ENCODE measurements around the gene ALPL.

The ALPL gene

GRCh38 chr1:21576031-21576797, 67.0 kb downstream of the ALPL start:
- no peak for DNase-seq (ENCODE audit: low read depth)

GRCh38 chr1:21576798-21577187, 67.6 kb downstream of the ALPL start:
- DNase-seq (ENCODE audit: low read depth) = no peak

- DNase-seq (ENCODE audit: low read depth) = no peak
These were observed 68.1 kb downstream of the ALPL start for GRCh38 chr1:21577324-21577723.

DNA sequence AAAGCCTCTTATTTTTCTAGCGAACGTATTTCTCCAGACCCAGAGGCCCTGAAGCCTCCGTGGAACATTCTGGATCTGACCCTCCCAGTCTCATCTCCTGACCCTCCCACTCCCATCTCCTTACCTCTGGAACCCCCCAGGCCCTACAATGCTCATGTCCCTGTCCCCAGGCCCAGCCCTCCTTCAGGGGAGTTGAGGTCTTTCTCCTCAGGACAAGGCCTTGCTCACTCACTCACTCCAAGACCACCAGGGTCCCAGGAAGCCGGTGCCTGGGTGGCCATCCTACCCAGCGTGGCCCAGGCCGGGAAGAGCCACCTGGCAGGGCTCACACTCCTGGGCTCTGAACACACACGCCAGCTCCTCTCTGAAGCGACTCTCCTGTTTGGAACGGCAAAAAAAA, 68.7 kb downstream of the ALPL start:
- DNase-seq (ENCODE audit: low read depth) = no peak

DNA sequence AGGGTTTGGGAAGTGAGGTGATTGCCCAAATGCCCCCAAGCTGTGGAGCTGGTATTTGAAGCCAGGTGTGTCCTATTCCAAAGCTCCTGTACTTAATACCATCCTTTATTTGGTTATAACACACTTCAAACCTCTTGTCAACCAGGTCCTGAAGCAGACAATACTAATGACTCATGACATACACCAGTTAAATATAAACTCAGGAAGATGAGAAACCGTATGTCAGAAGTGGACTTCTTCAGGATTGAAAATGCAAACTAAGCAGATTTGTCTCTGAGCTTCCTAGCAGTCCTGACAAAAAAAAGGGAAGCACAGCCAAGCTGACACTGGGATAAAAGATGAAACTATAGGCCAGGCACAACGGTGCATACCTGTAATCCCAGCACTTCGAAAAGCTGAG, 70.6 kb downstream of the ALPL start:
- DNase-seq (ENCODE audit: low read depth) = no peak

DNA sequence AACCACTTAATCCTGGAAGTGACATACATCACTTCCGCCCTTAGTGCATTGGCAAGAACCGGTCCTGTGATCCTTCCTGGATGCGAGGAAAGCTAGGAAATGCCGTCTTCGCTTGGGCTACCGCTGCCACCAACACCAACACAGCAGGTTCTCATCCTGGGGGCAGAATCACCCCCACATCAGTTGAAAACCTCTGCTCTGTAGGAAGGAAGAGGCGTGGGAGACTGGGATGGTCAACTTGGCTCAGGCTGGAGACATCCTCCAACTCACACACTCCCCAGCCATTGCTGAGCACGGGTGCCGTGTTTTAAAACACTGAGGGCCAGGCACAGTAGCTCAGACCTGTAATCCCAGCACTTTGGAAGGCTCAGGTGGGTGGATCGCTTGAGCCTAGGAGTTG, 74.9 kb downstream of the ALPL start:
- no peak for DNase-seq (ENCODE audit: low read depth)

DNA sequence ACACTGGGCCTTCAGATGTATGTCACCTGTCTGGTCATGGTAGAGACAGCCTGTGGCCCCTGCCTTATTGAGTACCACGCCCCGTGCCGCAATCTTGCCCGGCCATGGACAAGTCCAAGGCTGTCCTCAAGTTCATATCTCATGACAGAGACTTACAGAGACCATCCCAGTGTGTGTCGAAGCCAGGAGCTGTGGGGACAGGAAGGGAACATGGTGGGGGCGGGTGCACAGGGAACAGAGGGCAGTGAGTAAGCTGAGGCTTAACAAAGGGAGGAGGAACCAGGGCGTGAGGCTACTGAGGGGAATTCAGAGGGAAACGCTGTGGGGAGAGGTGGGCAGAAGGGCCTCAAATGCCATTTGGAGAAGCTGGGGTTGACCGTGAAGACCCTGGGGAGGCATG, 75.8 kb downstream of the ALPL start:
- DNase-seq (ENCODE audit: low read depth) = no peak

DNA sequence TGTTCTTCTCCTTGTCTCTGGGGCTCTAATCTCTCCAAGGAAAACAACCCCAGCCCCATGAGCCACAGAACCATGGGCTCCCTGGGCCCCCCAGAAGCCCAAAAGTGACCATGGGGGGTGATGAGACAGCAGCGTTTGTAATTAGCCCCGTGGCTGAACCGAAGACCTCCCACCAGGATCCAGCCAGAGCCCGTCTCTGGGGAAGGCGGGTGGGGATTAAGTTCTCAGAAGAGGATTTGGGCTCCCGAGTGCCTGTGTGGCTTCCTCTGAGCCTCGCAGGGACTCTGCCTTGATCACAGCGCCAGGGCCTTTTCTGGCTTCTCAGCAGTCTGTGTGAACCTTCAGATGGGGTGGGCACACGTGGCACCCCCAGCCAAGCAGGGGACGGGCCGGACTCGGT, 77.0 kb downstream of the ALPL start:
- no peak for DNase-seq (ENCODE audit: low read depth)

DNA sequence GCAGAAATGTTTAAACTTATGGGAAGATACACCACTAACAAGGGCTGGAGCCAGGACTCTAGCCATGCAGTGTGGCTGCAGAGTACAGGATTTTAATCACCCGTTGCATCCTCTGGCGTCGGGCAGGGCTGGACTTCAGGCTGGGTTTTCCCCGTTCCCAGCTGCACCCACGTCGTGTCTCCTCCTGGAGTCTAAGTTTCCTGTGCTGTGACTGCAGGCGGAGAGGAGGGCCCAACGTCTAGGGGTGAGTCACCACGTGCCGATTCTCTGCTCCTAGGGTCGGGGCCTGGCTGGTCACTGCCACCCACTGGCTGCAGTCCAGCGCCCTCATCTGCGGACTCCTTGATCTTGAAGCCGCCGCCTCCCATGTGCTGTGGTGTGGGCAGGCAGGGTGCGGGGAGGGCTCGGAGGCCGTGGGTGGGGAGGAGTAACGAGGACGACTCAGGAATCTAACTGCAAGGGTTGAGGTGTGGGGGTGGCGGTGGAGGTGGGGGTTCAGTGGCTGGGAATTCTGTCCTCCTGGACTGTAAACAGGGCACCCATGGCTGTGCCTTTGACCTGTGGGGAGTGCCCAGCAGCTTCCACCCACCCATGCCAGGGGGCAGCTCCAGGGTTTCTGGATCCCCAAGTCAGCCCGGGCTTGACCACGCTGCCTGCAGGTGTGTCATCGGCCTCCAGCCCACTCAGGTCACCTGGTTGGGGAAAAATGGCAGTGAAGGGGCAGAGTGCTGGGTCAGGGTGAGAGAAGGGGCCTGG, 77.8 kb downstream of the ALPL start:
- DNase-seq (ENCODE audit: low read depth) = no peak

DNA sequence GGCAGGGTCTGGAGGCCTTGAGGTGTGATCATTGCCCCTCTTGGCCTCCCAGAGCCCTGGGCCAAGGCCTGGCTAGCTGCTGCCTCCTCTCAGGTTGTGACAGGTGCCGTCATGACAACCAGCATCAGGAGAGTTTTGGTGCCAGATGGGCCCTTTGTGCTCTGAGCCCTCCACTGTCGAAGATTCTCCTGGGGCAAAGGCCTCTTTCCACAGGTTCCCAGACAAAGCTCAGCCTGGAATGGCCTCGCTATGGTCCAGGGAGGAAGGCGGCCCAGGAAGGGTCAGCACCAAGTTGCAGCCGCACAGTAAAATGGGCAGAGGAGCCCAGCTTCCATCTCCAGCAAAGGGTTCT, 78.4 kb downstream of the ALPL start:
- no peak for DNase-seq (ENCODE audit: low read depth)

GRCh38 chr1:21589618-21590017, 80.4 kb downstream of the ALPL start:
- DNase-seq (ENCODE audit: low read depth) = no peak

DNA sequence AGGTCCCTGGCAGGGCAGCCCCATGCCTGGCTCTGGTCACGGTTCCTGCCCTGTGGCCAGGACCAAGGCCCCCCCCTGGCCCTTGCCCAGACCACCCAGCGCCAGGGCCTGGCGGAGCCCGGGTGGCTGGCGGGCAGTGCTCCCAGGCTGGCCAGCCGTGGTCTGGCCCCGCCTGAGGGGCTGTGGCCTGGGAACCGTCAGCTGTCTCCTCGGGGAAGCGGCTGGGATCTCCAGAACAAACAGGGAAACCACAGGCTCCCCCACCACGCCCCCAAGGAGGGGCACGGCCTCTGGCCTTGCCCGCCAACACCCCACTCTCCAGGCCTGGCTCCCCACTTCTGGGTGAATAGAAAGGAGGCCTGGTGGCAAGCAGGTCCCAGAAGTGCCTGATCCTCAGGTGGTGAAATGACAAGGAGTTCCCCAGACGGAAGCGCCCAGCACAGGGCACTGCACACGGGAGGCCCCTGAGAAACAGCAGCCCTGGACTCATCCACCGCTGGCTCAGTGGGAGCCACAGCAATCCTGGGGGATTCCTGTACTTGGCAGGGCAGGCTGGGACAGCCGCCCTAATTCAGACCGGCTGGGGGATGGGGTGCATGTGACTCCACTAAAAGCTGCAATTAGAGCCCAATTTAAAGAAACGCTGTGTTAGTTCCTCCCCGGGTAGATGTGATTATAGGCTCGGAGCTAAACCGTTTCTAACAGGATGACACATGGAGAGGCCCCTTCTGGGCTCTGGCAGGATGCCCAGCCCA, 81.1 kb downstream of the ALPL start:
- DNase-seq (ENCODE audit: low read depth) = no peak

GRCh38 chr1:21590934-21591333, 81.7 kb downstream of the ALPL start:
- no peak for DNase-seq (ENCODE audit: low read depth)

GRCh38 chr1:21592086-21592865, 83.1 kb downstream of the ALPL start:
- DNase-seq (ENCODE audit: low read depth) = no peak

DNA sequence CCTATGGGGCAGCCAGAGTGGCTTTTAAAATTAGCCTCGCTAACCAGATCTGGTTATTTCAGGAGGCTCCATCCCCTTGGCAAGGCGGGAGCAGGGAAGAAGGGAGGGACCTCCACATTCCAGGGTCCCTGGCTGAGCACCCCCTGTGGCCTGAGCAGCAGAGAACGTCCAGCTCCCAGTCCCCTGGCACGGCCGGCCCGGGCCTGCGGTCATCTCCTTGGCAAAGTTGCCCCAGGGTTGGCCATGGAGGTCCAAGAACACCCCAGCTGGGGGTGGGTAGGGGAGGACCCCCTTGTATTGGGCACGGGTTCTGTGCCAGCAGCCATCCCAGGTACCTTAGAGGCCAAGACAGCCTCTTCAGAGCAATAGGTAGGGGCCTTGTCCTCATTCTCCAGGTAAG, 84.0 kb downstream of the ALPL start:
- no peak for DNase-seq (ENCODE audit: low read depth)

GRCh38 chr1:21594501-21594900, 85.3 kb downstream of the ALPL start:
- DNase-seq (ENCODE audit: low read depth) = no peak

DNA sequence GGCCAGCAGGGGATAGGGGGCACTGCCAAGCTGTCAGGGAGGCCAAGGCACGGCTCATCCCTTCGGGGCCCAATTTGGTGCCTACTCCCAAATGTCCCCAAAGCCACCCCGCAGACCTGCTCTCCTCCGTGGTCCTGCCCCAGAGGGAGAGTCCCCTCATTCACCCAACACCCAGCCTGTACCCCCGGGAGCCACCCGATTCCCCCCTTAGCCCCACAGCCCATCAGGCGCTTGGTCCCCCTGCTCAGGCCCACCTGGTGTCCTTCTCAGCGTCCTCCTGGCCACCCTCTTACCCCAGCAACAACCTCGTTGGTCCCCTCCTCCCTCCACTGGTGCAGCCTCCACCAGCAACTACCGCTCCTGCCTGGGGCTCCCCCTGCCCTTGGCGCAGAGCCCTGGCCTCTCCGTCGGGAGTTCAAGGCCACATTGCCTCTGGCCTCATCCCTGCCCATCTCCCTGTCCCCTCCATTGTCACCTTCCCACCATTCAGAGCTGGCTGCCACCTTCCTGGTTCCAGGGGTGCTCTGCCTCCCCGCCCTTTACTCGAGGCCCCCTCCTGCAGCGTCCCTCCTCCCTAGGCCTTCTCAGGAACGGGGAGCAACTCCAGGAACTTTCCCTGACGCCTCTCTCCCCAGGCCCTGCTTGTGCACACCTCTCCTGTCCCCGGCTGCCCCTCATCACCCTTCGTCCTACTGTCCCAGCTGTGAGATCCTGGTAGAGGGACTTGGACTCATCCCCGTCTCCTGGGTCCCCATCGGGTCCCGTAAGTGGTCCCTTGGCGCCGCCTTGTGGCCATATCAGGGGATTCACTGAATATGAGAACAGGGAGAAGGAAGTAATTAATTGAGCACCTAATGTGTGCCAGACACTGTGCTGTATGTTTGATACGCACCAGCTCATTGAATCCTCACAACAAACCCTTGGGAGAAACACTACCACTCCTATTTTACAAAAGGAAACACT, 86.0 kb downstream of the ALPL start:
- peak; percentile 31 for DNase-seq (ENCODE audit: low read depth)

DNA sequence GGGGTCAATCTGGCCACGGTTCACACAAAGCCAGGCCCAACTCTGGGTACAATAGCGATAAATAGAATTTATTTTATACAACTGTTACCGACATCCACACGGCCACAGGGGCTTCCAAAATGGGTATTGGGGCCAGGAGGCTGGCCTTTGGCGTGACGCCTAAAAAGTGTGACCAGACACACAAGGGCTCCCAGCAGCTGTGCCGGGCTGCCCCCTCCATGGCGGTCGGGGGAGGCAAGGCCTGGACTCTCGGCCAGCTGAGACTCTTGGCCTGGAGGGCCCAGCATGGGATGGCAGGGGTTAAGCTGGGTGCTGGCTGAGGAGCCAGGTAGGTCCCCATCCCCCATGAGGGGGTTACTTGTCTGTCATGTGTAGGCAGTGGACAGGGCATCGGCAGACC, 87.0 kb downstream of the ALPL start:
- no peak for DNase-seq (ENCODE audit: low read depth)

DNA sequence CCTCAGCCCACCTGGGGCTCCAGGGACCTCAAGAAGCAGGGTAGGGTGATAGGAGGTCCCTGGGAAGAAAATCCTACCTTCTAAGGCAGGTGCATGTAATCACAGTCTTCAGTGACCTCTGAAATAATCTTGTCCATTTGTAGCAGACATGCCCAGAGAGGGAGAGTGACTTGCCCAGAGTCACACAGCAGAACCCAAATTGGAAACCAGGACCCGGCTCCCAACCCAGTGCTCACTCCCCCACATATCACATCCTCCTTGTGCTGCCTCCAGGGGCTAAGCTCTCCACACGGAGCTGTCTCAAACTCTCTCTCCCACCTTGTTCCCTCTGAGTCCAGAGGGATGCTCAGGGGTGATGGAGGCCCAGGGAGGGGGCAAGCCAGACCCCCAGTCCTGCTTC, 87.4 kb downstream of the ALPL start:
- no peak for DNase-seq (ENCODE audit: low read depth)

DNA sequence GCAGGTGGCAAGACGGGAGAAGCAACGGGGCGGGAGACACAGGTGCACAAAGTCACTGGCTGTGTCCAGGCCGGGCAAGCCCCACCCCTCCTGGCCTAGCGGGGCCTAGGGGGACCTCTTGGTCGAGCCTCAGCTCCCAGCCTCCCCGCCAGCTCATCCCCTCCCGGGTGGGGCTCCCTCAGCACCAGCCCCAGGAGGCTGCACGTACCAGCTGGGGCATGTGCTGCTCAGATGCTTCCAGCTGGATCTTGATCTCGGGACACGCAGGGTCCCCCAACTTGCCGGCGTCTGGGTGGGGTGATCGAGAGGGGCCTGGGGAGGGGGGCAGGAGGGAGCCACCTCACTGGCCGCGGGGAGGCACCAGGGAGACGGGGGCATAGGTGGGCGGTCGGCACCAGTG, 88.5 kb downstream of the ALPL start:
- DNase-seq (ENCODE audit: low read depth) = no peak

- DNase-seq (ENCODE audit: low read depth) = no peak
These were observed 89.2 kb downstream of the ALPL start for GRCh38 chr1:21598417-21598816.

Data from stimulated activated CD8-positive, alpha-beta memory T cell treated with anti-CD3 and anti-CD28 coated beads, Interleukin-4, amount 100 ng/mL, for 24 hours (primary cell).